ENCODE data around the gene MAGEL2. TPM values are rescaled to one million over a fixed set of nuclear protein-coding genes. Genes with fewer than 3 reads are reported as not detected.

Gene MAGEL2
- total RNA-seq (2013; cell fraction: nucleolus; rRNA removed) = not detected in 2 replicates
- total RNA-seq (2014; rRNA removed) = not detected in 2 replicates
- total RNA-seq (2014; rRNA removed; fragmentation: Illumina TruSeq; extraction: Trizol) = not detected in 2 replicates
- not detected in 2 replicates for total RNA-seq (2021)
- polyA plus RNA-seq (2011; ENCODE audit: low read depth) = not detected
- not detected in 2 replicates for polyA plus RNA-seq (2011; rRNA removed)
- not detected in 2 replicates for polyA plus RNA-seq (2011; cell fraction: cytosol; rRNA removed)
- polyA plus RNA-seq (2011; cell fraction: nucleus; rRNA removed) = not detected in 2 replicates
- not detected in 2 replicates for polyA plus RNA-seq (2012)
- not detected in 2 replicates for polyA plus RNA-seq (2014; fragmentation: Illumina TruSeq; extraction: Trizol)
- polyA plus RNA-seq (2014; fragmentation: Nextera tagmentation; extraction: Ambion mirVana) = not detected
- polyA plus RNA-seq (2014; rRNA removed) = not detected in 2 replicates
- polyA plus RNA-seq (2016; fragmentation: Nextera tagmentation; extraction: Ambion mirVana) = not detected
- not detected in 2 replicates for polyA minus RNA-seq (2011; rRNA and poly(A)+ RNA removed)
- polyA minus RNA-seq (2011; cell fraction: cytosol; rRNA and poly(A)+ RNA removed) = not detected in 2 replicates
- polyA minus RNA-seq (2011; cell fraction: nucleus; rRNA and poly(A)+ RNA removed) = not detected in 2 replicates
- Bru-seq, nascent RNA = not detected
- BruChase-seq, experiment 1, labeled RNA remaining after a 6-hour chase = not detected
- BruChase-seq, experiment 2, labeled RNA remaining after a 2-hour chase = not detected
- long read RNA-seq, experiment 1 = 0 reads
- long read RNA-seq, experiment 2 = 0 reads

DNA sequence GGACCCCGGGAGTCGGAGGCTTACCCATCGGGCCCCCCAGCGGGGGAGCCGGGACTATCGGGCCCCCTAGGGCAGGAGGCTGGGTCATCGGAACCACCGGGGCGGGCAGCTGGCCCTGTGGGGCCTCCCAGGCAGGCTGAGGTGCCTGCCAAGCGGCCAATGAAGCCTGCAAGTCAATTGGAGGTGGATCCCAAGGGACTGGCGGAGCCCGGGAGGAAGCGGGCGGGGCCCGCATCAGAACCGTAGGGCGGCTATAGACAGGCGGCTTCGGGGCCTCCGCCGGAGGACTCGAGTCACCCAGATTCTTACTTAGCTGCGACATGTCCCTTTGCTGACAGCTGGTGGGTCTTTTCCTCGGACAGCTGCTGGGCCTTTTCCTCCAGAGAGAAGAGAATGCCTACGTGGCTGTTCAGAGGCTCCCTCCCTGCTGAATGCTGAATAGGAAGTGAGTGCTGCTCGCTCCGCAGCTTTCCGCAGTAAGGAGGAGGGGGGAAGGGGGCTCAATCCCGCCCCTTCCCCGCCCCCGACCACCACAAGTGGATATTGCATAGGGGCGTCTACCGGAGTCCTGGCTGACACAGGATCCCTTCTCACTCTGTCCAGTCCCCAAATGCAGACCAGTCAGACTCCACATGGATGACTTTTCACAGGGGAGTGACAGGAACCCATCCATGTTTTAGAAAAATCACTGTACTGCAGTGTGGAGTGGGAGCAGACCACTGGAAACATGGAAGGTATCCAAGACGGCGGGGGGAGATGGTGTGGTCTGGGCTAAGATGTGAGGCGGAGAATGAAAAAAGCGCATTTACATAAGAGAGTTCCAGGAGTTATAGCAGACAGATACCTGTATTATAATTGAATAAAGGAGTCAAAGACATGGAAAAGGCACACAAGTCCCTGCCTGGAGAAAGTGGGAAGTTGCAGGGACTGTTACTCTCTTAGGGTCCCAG lies at the start of gene MAGEL2:
TSS of gene MAGEL2 (minus strand) at position 447 of the 950 bp plus-strand sequence. CDS start at position 322, 125 bp downstream.
- intact Hi-C loops (cut with micrococcal nuclease; ENCODE audit: unreplicated experiment) = loop anchor here (10.0 kb wide), 1 partner anchor 1857 kb away; no protein-coding TSS in a partner anchor
- in situ Hi-C loops (cut with MboI) = loop anchor here (25.0 kb wide), 1 partner anchor 1865 kb away; no protein-coding TSS in a partner anchor

More for the DNA sequence above, at the start of gene MAGEL2:
- Histone ChIP-seq H4K20me1 (ENCODE audit: control insufficient read depth, insufficient read depth) (no peaks in the 10 kb centered on the region), H3K4me2 (ENCODE audit: control insufficient read depth, insufficient read depth) (no peak within 1 kb of the TSS), H3K9ac (ENCODE audit: control insufficient read depth, insufficient read depth, low read length) (no peak within 1 kb of the TSS), H3K79me2 (ENCODE audit: control insufficient read depth, insufficient read depth, low read length) (no peaks in the 10 kb centered on the region), H3K9me3 (replicated peaks; ENCODE audit: control insufficient read depth, insufficient read depth, low read length) (no peaks in the 10 kb centered on the region; the same call in 2 of the 3 replicates), H3K4me3 (no peak within 1 kb of the TSS), H2AFZ (ENCODE audit: control insufficient read depth, low read depth, low read length) (no peak within 1 kb of the TSS), H3K27ac (ENCODE audit: control insufficient read depth, insufficient read depth) (no peak within 1 kb of the TSS), H3K4me1 (ENCODE audit: control insufficient read depth, insufficient read depth, low read length) (no peaks in the 10 kb centered on the region), H3K36me3 (ENCODE audit: control insufficient read depth in 2 of 2, insufficient read depth in 2 of 2, low read length in 1 of 2) (no peaks in the 10 kb centered on the region), H3K27me3 (replicated peaks in 1 of 2; ENCODE audit: control insufficient read depth in 2 of 2, insufficient read depth in 2 of 2, low read length in 1 of 2) (no peaks in the 10 kb centered on the region)
- whole genome bisulfite sequencing (ENCODE audit: insufficient coverage, insufficient replicate concordance, low lambda C conversion rate, missing lambda C conversion rate) = 52% methylated on average over 33 of the region's 37 CpGs
- TF ChIP-seq ETV6 (conservative IDR thresholded peaks at IDR 0.05 in 1 of 2, IDR thresholded peaks at IDR 0.05 in 1 of 2; ENCODE audit: borderline replicate concordance in 1 of 2, low read depth in 1 of 2) (no peak), POU2F2 (IDR thresholded peaks at IDR 0.05; ENCODE audit: borderline replicate concordance, low read depth, low read length) (no peak), MTA2 (IDR thresholded peaks at IDR 0.05; ENCODE audit: low read depth) (no peak), WRNIP1 (IDR thresholded peaks at IDR 0.05; ENCODE audit: borderline replicate concordance, low read depth, low read length) (no peak), POLR2A (IDR thresholded peaks at IDR 0.05; ENCODE audit: low read depth, low read length) (no peak)
- TF ChIP-seq, protein P1, sequence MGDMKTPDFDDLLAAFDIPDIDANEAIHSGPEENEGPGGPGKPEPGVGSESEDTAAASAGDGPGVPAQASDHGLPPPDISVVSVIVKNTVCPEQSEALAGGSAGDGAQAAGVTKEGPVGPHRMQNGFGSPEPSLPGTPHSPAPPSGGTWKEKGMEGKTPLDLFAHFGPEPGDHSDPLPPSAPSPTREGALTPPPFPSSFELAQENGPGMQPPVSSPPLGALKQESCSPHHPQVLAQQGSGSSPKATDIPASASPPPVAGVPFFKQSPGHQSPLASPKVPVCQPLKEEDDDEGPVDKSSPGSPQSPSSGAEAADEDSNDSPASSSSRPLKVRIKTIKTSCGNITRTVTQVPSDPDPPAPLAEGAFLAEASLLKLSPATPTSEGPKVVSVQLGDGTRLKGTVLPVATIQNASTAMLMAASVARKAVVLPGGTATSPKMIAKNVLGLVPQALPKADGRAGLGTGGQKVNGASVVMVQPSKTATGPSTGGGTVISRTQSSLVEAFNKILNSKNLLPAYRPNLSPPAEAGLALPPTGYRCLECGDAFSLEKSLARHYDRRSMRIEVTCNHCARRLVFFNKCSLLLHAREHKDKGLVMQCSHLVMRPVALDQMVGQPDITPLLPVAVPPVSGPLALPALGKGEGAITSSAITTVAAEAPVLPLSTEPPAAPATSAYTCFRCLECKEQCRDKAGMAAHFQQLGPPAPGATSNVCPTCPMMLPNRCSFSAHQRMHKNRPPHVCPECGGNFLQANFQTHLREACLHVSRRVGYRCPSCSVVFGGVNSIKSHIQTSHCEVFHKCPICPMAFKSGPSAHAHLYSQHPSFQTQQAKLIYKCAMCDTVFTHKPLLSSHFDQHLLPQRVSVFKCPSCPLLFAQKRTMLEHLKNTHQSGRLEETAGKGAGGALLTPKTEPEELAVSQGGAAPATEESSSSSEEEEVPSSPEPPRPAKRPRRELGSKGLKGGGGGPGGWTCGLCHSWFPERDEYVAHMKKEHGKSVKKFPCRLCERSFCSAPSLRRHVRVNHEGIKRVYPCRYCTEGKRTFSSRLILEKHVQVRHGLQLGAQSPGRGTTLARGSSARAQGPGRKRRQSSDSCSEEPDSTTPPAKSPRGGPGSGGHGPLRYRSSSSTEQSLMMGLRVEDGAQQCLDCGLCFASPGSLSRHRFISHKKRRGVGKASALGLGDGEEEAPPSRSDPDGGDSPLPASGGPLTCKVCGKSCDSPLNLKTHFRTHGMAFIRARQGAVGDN (IDR thresholded peaks at IDR 0.05) = no peak
- ChIA-PET POLR2A (no interaction called here), SMC1A (ENCODE audit: uncharacterized antibody, unreplicated experiment) (no interaction called here), RAD21 (ENCODE audit: unreplicated experiment) (no interaction called here), CTCF (no interaction called here)
- ATAC-seq (no peak), DNase-seq (ENCODE audit: low read depth, low spot score) (no peak), FAIRE-seq (no peak)
- no TSS peak for BruUV-seq (replicated peaks)

All from GM12878 (cell line).